MCF 10A (cell line): Measurements from ENCODE around the gene PER1. TPM values are rescaled to one million over a fixed set of nuclear protein-coding genes. Genes with fewer than 3 reads are reported as not detected.

Experiments
- BruUV-seq: library from RNA; stranded (reverse); fragments of 400-500 nt; replicated peaks from 2 replicates; lab custom pipeline; 2021; lab: Mats Ljungman, UMichigan
- CTCF ChIA-PET: fragments of 300-600 bp; sonication (Branson Sonifier 250); formaldehyde crosslinking; extraction: SDS; loops from one replicate; lab custom pipeline; 2021; ENCODE audit warnings: antibody characterized with exemption, inconsistent platforms; lab: Yijun Ruan, JAX
- POLR2A ChIA-PET: fragments of 300-600, 350-650 bp; sonication (Branson Sonifier 250); formaldehyde crosslinking; extraction: SDS; loops from one replicate; lab custom pipeline; 2020; ENCODE audit warnings: antibody characterized with exemption, inconsistent platforms; lab: Yijun Ruan, JAX
- DNase-seq: peaks from one replicate; pipeline ENCODE4 v3.0.0-alpha.2; 2018; ENCODE audit not compliant: unreplicated experiment
- H3K27ac Mint-ChIP-seq: one replicate; pipeline ENCODE4 v1.8.0; 2022; ENCODE audit warnings: mild to moderate bottlenecking, low read depth, mixed read lengths; ENCODE audit not compliant: unreplicated experiment
- H3K27me3 Mint-ChIP-seq: one replicate; pipeline ENCODE4 v1.8.0; 2022; ENCODE audit warnings: mixed read lengths; ENCODE audit not compliant: insufficient read depth, unreplicated experiment
- H3K36me3 Mint-ChIP-seq: one replicate; pipeline ENCODE4 v1.8.0; 2022; ENCODE audit warnings: mild to moderate bottlenecking, moderate library complexity, mixed read lengths; ENCODE audit not compliant: insufficient read depth, unreplicated experiment
- H3K4me1 Mint-ChIP-seq: one replicate; pipeline ENCODE4 v1.8.0; 2022; ENCODE audit warnings: mixed read lengths; ENCODE audit not compliant: insufficient read depth, unreplicated experiment
- H3K4me3 Mint-ChIP-seq: one replicate; pipeline ENCODE4 v1.8.0; 2022; ENCODE audit warnings: mild to moderate bottlenecking, moderate library complexity, mixed read lengths; ENCODE audit not compliant: unreplicated experiment
- H3K9me3 Mint-ChIP-seq: one replicate; pipeline ENCODE4 v1.8.0; 2022; ENCODE audit warnings: mixed read lengths; ENCODE audit not compliant: unreplicated experiment
- intact Hi-C: fragments of 100-400 bp; cut with micrococcal nuclease; formaldehyde crosslinking; loops from 2 replicates; pipeline ENCODE4 v1.14.1; 2022
- total RNA-seq: library from RNA; stranded (reverse); gene quantifications from 2 replicates; pipeline ENCODE4 v1.2.3, GENCODE V29; 2022
- TF ChIP-seq, protein P1 (sequence below): fragments of 200-600 bp; IDR thresholded peaks from one replicate; pipeline ENCODE4 v1.8.0; 2022; ENCODE audit warnings: antibody characterized with exemption, mild to moderate bottlenecking; ENCODE audit not compliant: unreplicated experiment

Gene PER1
- total RNA-seq, 1 experiment from 2014 or later: 190 TPM

GRCh38 chr17:8118769-8119580 is 33.2 kb downstream of the PER1 start:
- ChIA-PET CTCF (interaction anchor here (0.5 to 6.7 kb wide), 32 partner anchors 8 to 389 kb away, joined by 3 to 67 read pairs (median 6); partner anchors contain the start of gene ALOX12B), POLR2A (interaction anchor here (0.6 to 6.4 kb wide), 42 partner anchors 10 to 434 kb away, joined by 3 to 172 read pairs (median 6); partner anchors contain the start of genes BORCS6, CHD3, CNTROB and CTC1)
- TF ChIP-seq, protein P1, sequence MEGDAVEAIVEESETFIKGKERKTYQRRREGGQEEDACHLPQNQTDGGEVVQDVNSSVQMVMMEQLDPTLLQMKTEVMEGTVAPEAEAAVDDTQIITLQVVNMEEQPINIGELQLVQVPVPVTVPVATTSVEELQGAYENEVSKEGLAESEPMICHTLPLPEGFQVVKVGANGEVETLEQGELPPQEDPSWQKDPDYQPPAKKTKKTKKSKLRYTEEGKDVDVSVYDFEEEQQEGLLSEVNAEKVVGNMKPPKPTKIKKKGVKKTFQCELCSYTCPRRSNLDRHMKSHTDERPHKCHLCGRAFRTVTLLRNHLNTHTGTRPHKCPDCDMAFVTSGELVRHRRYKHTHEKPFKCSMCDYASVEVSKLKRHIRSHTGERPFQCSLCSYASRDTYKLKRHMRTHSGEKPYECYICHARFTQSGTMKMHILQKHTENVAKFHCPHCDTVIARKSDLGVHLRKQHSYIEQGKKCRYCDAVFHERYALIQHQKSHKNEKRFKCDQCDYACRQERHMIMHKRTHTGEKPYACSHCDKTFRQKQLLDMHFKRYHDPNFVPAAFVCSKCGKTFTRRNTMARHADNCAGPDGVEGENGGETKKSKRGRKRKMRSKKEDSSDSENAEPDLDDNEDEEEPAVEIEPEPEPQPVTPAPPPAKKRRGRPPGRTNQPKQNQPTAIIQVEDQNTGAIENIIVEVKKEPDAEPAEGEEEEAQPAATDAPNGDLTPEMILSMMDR: peak; percentile 87
- DNase-seq: peak; percentile 84
- Mint-ChIP-seq H3K4me1 (peaks cover 32% of the 10 kb centered on the region), H3K9me3 (no peaks in the 10 kb centered on the region), H3K4me3 (peak overlapping the region; percentile 77), H3K27ac (peak overlapping the region; percentile 98), H3K36me3 (peaks cover 28% of the 10 kb centered on the region), H3K27me3 (no peaks in the 10 kb centered on the region)
- BruUV-seq: no TSS peak
- intact Hi-C loops: loop anchor here (1.0 to 2.0 kb wide), 4 partner anchors 25 to 54 kb away; no protein-coding TSS in a partner anchor

DNA sequence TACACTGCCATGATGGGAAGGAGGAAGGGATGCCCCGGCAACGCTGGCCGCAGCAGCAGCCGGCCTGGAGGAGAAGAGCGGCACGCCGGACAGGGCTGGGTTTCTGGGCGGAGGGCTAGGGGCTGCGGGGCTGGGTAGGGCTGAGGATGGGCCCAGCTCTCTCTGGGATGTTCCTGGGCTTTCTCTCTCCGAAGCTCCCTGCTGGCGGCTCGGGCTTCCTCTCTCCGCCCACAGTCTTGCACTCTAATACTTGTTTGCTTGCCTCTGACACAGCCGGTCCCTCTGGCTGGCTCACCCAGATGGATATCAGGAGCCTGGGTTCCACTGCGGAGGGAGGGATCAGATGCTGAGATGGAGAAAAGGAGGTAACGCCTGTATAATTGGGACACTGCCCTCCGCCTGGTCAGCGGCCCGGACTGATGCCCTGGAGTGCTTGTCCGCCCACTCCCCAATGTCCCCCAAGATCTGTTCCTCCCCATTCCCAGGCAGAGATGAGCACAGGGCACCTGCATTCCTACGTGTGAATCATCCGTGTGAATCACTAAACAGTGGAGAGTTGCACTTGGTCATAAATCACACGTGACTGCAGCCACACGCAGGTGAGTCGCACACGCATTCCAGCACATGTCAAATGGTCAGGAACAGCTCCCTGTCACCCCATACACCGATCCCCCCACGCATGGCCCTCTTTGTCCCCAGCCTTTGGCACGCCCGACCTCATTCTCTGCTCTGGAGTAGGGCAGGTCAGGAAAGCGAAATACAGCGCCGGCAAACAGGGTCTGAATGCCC is 34.0 kb downstream of the PER1 start, which contains the start of gene ALOXE3:
Gene ALOXE3, minus strand, starts transcription at position 535 of the 789 bp plus-strand sequence. Its CDS starts 524 bp downstream, at position 11.
- Mint-ChIP-seq H3K4me3 (peak within 1 kb of the TSS; percentile 77), H3K9me3 (no peaks in the 10 kb centered on the region), H3K27ac (peak within 1 kb of the TSS; percentile 98), H3K4me1 (peaks cover 25% of the 10 kb centered on the region), H3K36me3 (peaks cover 28% of the 10 kb centered on the region), H3K27me3 (no peaks in the 10 kb centered on the region)
- DNase-seq: peak; percentile 87
- TF ChIP-seq, protein P1: no peak
- TSS peak; percentile 26 for BruUV-seq
- intact Hi-C loops: loop anchor here (1.0 to 2.0 kb wide), 3 partner anchors 24 to 45 kb away; no protein-coding TSS in a partner anchor
- CTCF ChIA-PET: interaction anchor here (0.6 to 6.7 kb wide), 19 partner anchors 12 to 641 kb away, joined by 3 to 67 read pairs (median 10); partner anchors contain the start of gene ALOX12B
- POLR2A ChIA-PET: interaction anchor here (0.7 to 6.4 kb wide), 29 partner anchors 11 to 435 kb away, joined by 3 to 172 read pairs (median 6); partner anchors contain the start of genes BORCS6, CHD3, CNTROB and CTC1

- peak overlapping the region; percentile 98 for H3K27ac Mint-ChIP-seq
- ChIA-PET CTCF (interaction anchor here (0.6 to 6.7 kb wide), 14 partner anchors 12 to 641 kb away, joined by 3 to 67 read pairs (median 12); partner anchors contain the start of gene ALOX12B), POLR2A (interaction anchor here (0.7 to 6.4 kb wide), 17 partner anchors 11 to 431 kb away, joined by 3 to 172 read pairs (median 13); partner anchors contain the start of genes BORCS6, CTC1, PER1 and PFAS)
- peaks cover 28% of the 10 kb centered on the region for H3K36me3 Mint-ChIP-seq
- TF ChIP-seq, protein P1: no peak
- peak overlapping the region; percentile 77 for H3K4me3 Mint-ChIP-seq
- intact Hi-C loops: no loop called here
- DNase-seq: no peak
- H3K9me3 Mint-ChIP-seq: no peaks in the 10 kb centered on the region
- no peaks in the 10 kb centered on the region for H3K27me3 Mint-ChIP-seq
- BruUV-seq: no TSS peak
- H3K4me1 Mint-ChIP-seq: peaks cover 25% of the 10 kb centered on the region
Measured at GRCh38 chr17:8117367-8117979, 34.7 kb downstream of the PER1 start.
